NCI-H1417 treated with DMSO at 0.1 percent for 48 hours (cell line): ENCODE results near the gene MORC3.
"Not testable (repeated sequence)": the region's sequence is repeated elsewhere in the genome, so short reads cannot be mapped to it uniquely, and the experiment has no call there.

Experiments
- DNase-seq: peaks from one replicate; lab custom pipeline; 2025; lab: John Stamatoyannopoulos, UW

MORC3 gene

GRCh38 chr21:36319767-36320420 lies at the start of gene MORC3:
MORC3 (plus strand) TSS chr21:36320197; CDS start chr21:36320265, 68 bp downstream.
- peak; percentile 98 for DNase-seq

- DNase-seq: not testable (repeated sequence)
Measured at GRCh38 chr21:36270786-36271695, 49.0 kb upstream of the MORC3 start.

- DNase-seq: no peak
Measured at GRCh38 chr21:36274128-36274527, 45.9 kb upstream of the MORC3 start.

- no peak for DNase-seq
Measured at GRCh38 chr21:36282568-36283230, 37.3 kb upstream of the MORC3 start.

- not testable (repeated sequence) for DNase-seq
Measured at GRCh38 chr21:36283231-36283622, 36.8 kb upstream of the MORC3 start.

- DNase-seq: no peak
Measured at GRCh38 chr21:36288651-36289243, 31.2 kb upstream of the MORC3 start.

- DNase-seq: no peak
Measured at GRCh38 chr21:36291509-36291908, 28.5 kb upstream of the MORC3 start.

GRCh38 chr21:36297406-36297937 lies 22.5 kb upstream of the MORC3 start:
- no peak for DNase-seq

- DNase-seq: no peak
Measured at GRCh38 chr21:36297938-36298572, 21.9 kb upstream of the MORC3 start.

GRCh38 chr21:36306872-36307534 lies 13.0 kb upstream of the MORC3 start:
- DNase-seq: no peak

- DNase-seq: no peak
Measured at GRCh38 chr21:36310016-36310415, 10.0 kb upstream of the MORC3 start.

- DNase-seq: not testable (repeated sequence)
Measured at GRCh38 chr21:36313446-36313845, 6.6 kb upstream of the MORC3 start.

GRCh38 chr21:36316045-36316444 lies 4.0 kb upstream of the MORC3 start:
- not testable (repeated sequence) for DNase-seq

GRCh38 chr21:36316872-36317484 lies 3.0 kb upstream of the MORC3 start:
- DNase-seq: no peak

- not testable (repeated sequence) for DNase-seq
Measured at GRCh38 chr21:36319406-36319766, 611 bp upstream of the MORC3 start.

GRCh38 chr21:36320421-36321324 lies 676 bp downstream of the MORC3 start:
- DNase-seq: no peak

GRCh38 chr21:36321325-36322082 lies 1.5 kb downstream of the MORC3 start:
- DNase-seq: no peak

- no peak for DNase-seq
Measured at GRCh38 chr21:36322083-36322424, 2.1 kb downstream of the MORC3 start.

- no peak for DNase-seq
Measured at GRCh38 chr21:36323032-36323431, 3.0 kb downstream of the MORC3 start.
